ENCODE measurements around the gene SRP9.
"Not testable (repeated sequence)": the region's sequence is repeated elsewhere in the genome, so short reads cannot be mapped to it uniquely, and the experiment has no call there.

SRP9 gene

GRCh38 chr1:225754940-225755641, 22.5 kb upstream of the SRP9 start:
- H3K9me3 ChIP-seq: no peaks in the 10 kb centered on the region
- H3K9ac ChIP-seq: no peak overlapping the region
- H3K4me2 ChIP-seq: peak overlapping the region; percentile 37
- TF ChIP-seq Cebpa-rat (IDR thresholded peaks at IDR 0.05): no peak
- H4K20me1 ChIP-seq: no peaks in the 10 kb centered on the region
- H3K36me3 ChIP-seq: no peaks in the 10 kb centered on the region
- no peak overlapping the region for H3K4me3 ChIP-seq
- no peaks in the 10 kb centered on the region for H3K27me3 ChIP-seq
- peaks cover 20% of the 10 kb centered on the region for H3K4me1 ChIP-seq
- H3K27ac ChIP-seq: no peak overlapping the region

- Histone ChIP-seq H3K4me1 (peaks cover 20% of the 10 kb centered on the region), H4K20me1 (no peaks in the 10 kb centered on the region), H3K9ac (no peak overlapping the region), H3K36me3 (no peaks in the 10 kb centered on the region), H3K27ac (no peak overlapping the region), H3K4me2 (peak overlapping the region; percentile 37), H3K9me3 (no peaks in the 10 kb centered on the region), H3K4me3 (no peak overlapping the region), H3K27me3 (no peaks in the 10 kb centered on the region)
- no peak for TF ChIP-seq Cebpa-rat (IDR thresholded peaks at IDR 0.05)
Observed at GRCh38 chr1:225755671-225756319, 21.8 kb upstream of the SRP9 start.

- Histone ChIP-seq H3K36me3 (no peaks in the 10 kb centered on the region), H3K9me3 (no peaks in the 10 kb centered on the region), H3K4me3 (no peak overlapping the region), H3K27ac (no peak overlapping the region), H3K9ac (no peak overlapping the region), H3K4me1 (peaks cover 20% of the 10 kb centered on the region), H3K27me3 (no peaks in the 10 kb centered on the region), H4K20me1 (no peaks in the 10 kb centered on the region), H3K4me2 (no peak overlapping the region)
- TF ChIP-seq Cebpa-rat (IDR thresholded peaks at IDR 0.05): no peak
Observed at GRCh38 chr1:225757927-225758656, 19.5 kb upstream of the SRP9 start.

- peaks cover 26% of the 10 kb centered on the region for H3K4me1 ChIP-seq
- not testable (repeated sequence) for H3K36me3 ChIP-seq, H3K9ac ChIP-seq, H3K27me3 ChIP-seq, H3K27ac ChIP-seq, H3K9me3 ChIP-seq, H3K4me2 ChIP-seq, H3K4me3 ChIP-seq, H4K20me1 ChIP-seq
Observed at GRCh38 chr1:225759972-225760371, 17.7 kb upstream of the SRP9 start.

GRCh38 chr1:225760531-225760930, 17.1 kb upstream of the SRP9 start:
- Histone ChIP-seq H3K27me3 (no peaks in the 10 kb centered on the region), H3K4me1 (peaks cover 21% of the 10 kb centered on the region), H3K9me3 (no peaks in the 10 kb centered on the region), H4K20me1 (no peaks in the 10 kb centered on the region), H3K27ac (no peak overlapping the region), H3K4me3 (no peak overlapping the region), H3K4me2 (no peak overlapping the region), H3K9ac (no peak overlapping the region), H3K36me3 (no peaks in the 10 kb centered on the region)
- no peak for TF ChIP-seq Cebpa-rat (IDR thresholded peaks at IDR 0.05)

GRCh38 chr1:225761395-225761794, 16.2 kb upstream of the SRP9 start:
- not testable (repeated sequence) for H4K20me1 ChIP-seq, H3K4me3 ChIP-seq, H3K9me3 ChIP-seq, H3K36me3 ChIP-seq, H3K4me2 ChIP-seq, H3K27ac ChIP-seq, H3K9ac ChIP-seq, H3K27me3 ChIP-seq
- H3K4me1 ChIP-seq: peaks cover 20% of the 10 kb centered on the region

GRCh38 chr1:225762002-225762441, 15.6 kb upstream of the SRP9 start:
- Histone ChIP-seq H3K36me3 (no peaks in the 10 kb centered on the region), H3K9me3 (no peaks in the 10 kb centered on the region), H3K4me1 (peaks cover 27% of the 10 kb centered on the region), H4K20me1 (no peaks in the 10 kb centered on the region), H3K27me3 (no peaks in the 10 kb centered on the region), H3K27ac (no peak overlapping the region), H3K4me2 (no peak overlapping the region), H3K4me3 (no peak overlapping the region), H3K9ac (no peak overlapping the region)
- no peak for TF ChIP-seq Cebpa-rat (IDR thresholded peaks at IDR 0.05)

- H3K4me2 ChIP-seq: no peak overlapping the region
- no peaks in the 10 kb centered on the region for H4K20me1 ChIP-seq
- TF ChIP-seq Cebpa-rat (IDR thresholded peaks at IDR 0.05): no peak
- H3K4me1 ChIP-seq: peaks cover 31% of the 10 kb centered on the region
- H3K4me3 ChIP-seq: no peak overlapping the region
- no peak overlapping the region for H3K9ac ChIP-seq
- no peaks in the 10 kb centered on the region for H3K36me3 ChIP-seq
- H3K9me3 ChIP-seq: no peaks in the 10 kb centered on the region
- no peaks in the 10 kb centered on the region for H3K27me3 ChIP-seq
- no peak overlapping the region for H3K27ac ChIP-seq
Observed at GRCh38 chr1:225762444-225762843, 15.2 kb upstream of the SRP9 start.

GRCh38 chr1:225763716-225764548, 13.7 kb upstream of the SRP9 start:
- Histone ChIP-seq H3K27ac (no peak overlapping the region), H3K4me3 (no peak overlapping the region), H3K4me2 (peak overlapping the region; percentile 18), H3K27me3 (no peaks in the 10 kb centered on the region), H3K36me3 (no peaks in the 10 kb centered on the region), H4K20me1 (no peaks in the 10 kb centered on the region), H3K9ac (no peak overlapping the region), H3K9me3 (no peaks in the 10 kb centered on the region), H3K4me1 (peaks cover 37% of the 10 kb centered on the region)
- TF ChIP-seq Cebpa-rat (IDR thresholded peaks at IDR 0.05): no peak
